Osteoblast (primary cell): ENCODE measurements around the gene ASB2. TPM values are rescaled to one million over a fixed set of nuclear protein-coding genes. Genes with fewer than 3 reads are reported as not detected.

ENCODE experiments used
- DNase-seq: peaks from one replicate; pipeline ENCODE4 v3.0.0; 2011; ENCODE audit warnings: low spot score, mixed read lengths; ENCODE audit not compliant: insufficient read length; ENCODE audit errors: missing footprints
- H2AFZ ChIP-seq: 2 replicates; pipeline ENCODE4 v1.6.0; 2011; ENCODE audit warnings: mild to moderate bottlenecking, low read length
- H3K27ac ChIP-seq: 2 replicates; pipeline ENCODE4 v1.5.1; 2011; ENCODE audit warnings: mild to moderate bottlenecking, low read depth, low read length, moderate library complexity
- H3K27me3 ChIP-seq: 2 replicates; pipeline ENCODE4 v1.6.0; 2012; ENCODE audit warnings: mild to moderate bottlenecking, control low read depth, inconsistent platforms, low read length, moderate library complexity; ENCODE audit not compliant: insufficient read depth
- H3K36me3 ChIP-seq: 2 replicates; pipeline ENCODE4 v1.5.1; 2011; ENCODE audit warnings: mild to moderate bottlenecking, low read length, control low read depth, moderate library complexity; ENCODE audit not compliant: insufficient read depth
- H3K4me1 ChIP-seq: 2 replicates; pipeline ENCODE4 v1.5.1; 2011; ENCODE audit warnings: mild to moderate bottlenecking, low read length, control low read depth, moderate library complexity; ENCODE audit not compliant: insufficient read depth
- H3K4me2 ChIP-seq: 2 replicates; pipeline ENCODE4 v1.6.0; 2011; ENCODE audit warnings: mild to moderate bottlenecking, low read length; ENCODE audit not compliant: insufficient read depth
- H3K4me3 ChIP-seq: fragments of 200-600 bp; sonication (generic); 3 replicates; pipeline ENCODE4 v1.5.1; 2012; ENCODE audit warnings: mild to moderate bottlenecking, low read length, inconsistent platforms; ENCODE audit not compliant: insufficient read depth
- H3K79me2 ChIP-seq: 2 replicates; pipeline ENCODE4 v1.6.0; 2012; ENCODE audit warnings: mild to moderate bottlenecking, low read length, control low read depth, inconsistent platforms; ENCODE audit not compliant: insufficient read depth
- H3K9me3 ChIP-seq: 2 replicates; pipeline ENCODE4 v1.5.1; 2011; ENCODE audit warnings: low read depth, low read length, control low read depth
- H4K20me1 ChIP-seq: 2 replicates; pipeline ENCODE4 v1.6.0; 2012; ENCODE audit warnings: mild to moderate bottlenecking, low read length, control low read depth; ENCODE audit not compliant: insufficient read depth
- total RNA-seq: library from RNA; depleted of rRNA; stranded (reverse); fragments of >200 nt; gene quantifications from 2 replicates; pipeline ENCODE4 v1.2.3, GENCODE V29; 2012
- TF ChIP-seq, protein P1 (sequence below): IDR thresholded peaks from 2 replicates; pipeline ENCODE4 v1.5.1; 2011; ENCODE audit warnings: mild to moderate bottlenecking, low read depth, low read length, moderate library complexity; ENCODE audit errors: extremely low read depth

The ASB2 gene
- total RNA-seq, 1 donor = 1.1 TPM

DNA sequence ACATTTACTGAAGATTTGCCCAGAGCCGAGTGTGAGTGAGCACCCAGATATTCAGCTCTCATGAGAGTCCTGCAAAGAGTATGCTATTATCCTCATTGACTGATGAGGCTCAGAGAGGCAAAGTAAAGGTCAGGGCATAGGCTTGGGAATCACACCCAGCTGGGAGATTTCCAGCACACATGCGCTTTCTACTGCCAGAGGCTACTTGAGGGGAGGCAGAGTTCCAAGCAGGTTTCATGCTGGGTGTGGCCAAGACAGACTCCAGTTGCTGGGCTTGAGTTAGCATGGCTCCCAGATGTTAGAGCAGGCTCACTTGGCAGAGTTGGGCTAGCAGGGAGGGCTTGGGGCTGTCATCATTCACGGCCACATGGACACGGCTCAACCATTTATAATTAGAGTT, 63.6 kb downstream of the ASB2 start:
- H2AFZ ChIP-seq = no peak overlapping the region

DNA sequence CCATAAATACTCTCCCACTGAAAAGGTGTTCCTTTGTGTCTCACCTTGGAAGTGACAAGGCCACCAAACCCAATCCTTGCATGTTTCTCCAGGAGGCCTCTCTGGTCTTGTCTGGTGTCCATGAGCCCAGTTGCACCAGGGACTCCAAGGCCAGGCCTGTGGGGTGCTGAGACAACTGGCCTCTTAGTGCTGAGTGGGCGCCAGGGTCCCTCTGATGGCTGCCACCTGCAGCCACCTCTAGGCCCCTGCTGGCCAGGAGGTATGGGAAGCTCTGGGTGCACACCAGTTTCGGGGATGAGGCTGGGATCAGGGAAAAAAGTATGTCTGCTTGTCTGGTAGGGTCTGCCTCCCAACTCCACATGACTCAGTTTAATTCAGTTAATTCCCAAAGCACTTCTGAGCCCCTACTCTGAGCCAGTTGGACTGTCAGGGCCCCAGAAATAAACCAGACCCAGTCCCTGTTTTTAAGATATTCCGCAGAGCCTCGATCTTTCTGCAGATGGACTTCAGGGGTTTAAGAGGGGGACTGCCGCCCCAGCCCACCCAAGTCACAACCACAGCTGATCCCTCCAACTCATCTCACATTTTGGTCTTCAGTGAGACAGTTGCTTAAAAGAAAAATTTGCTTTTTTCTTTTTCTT, 64.3 kb downstream of the ASB2 start:
- Histone ChIP-seq H3K9me3 (no peaks in the 10 kb centered on the region), H3K79me2 (no peaks in the 10 kb centered on the region), H3K27me3 (no peaks in the 10 kb centered on the region), H3K4me2 (no peak overlapping the region), H4K20me1 (no peaks in the 10 kb centered on the region), H3K27ac (no peak overlapping the region), H2AFZ (no peak overlapping the region), H3K4me1 (no peaks in the 10 kb centered on the region), H3K36me3 (no peaks in the 10 kb centered on the region), H3K4me3 (no peak overlapping the region)
- no peak for DNase-seq
- TF ChIP-seq, protein P1, sequence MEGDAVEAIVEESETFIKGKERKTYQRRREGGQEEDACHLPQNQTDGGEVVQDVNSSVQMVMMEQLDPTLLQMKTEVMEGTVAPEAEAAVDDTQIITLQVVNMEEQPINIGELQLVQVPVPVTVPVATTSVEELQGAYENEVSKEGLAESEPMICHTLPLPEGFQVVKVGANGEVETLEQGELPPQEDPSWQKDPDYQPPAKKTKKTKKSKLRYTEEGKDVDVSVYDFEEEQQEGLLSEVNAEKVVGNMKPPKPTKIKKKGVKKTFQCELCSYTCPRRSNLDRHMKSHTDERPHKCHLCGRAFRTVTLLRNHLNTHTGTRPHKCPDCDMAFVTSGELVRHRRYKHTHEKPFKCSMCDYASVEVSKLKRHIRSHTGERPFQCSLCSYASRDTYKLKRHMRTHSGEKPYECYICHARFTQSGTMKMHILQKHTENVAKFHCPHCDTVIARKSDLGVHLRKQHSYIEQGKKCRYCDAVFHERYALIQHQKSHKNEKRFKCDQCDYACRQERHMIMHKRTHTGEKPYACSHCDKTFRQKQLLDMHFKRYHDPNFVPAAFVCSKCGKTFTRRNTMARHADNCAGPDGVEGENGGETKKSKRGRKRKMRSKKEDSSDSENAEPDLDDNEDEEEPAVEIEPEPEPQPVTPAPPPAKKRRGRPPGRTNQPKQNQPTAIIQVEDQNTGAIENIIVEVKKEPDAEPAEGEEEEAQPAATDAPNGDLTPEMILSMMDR = no peak

More for the DNA sequence above, 63.6 kb downstream of the ASB2 start:
- TF ChIP-seq, protein P1 = no peak
- Histone ChIP-seq H3K4me2 (no peak overlapping the region), H3K36me3 (no peaks in the 10 kb centered on the region), H3K4me3 (no peak overlapping the region), H3K4me1 (no peaks in the 10 kb centered on the region), H3K9me3 (no peaks in the 10 kb centered on the region), H4K20me1 (no peaks in the 10 kb centered on the region), H3K27me3 (no peaks in the 10 kb centered on the region), H3K27ac (no peak overlapping the region), H3K79me2 (no peaks in the 10 kb centered on the region)
- no peak for DNase-seq

DNA sequence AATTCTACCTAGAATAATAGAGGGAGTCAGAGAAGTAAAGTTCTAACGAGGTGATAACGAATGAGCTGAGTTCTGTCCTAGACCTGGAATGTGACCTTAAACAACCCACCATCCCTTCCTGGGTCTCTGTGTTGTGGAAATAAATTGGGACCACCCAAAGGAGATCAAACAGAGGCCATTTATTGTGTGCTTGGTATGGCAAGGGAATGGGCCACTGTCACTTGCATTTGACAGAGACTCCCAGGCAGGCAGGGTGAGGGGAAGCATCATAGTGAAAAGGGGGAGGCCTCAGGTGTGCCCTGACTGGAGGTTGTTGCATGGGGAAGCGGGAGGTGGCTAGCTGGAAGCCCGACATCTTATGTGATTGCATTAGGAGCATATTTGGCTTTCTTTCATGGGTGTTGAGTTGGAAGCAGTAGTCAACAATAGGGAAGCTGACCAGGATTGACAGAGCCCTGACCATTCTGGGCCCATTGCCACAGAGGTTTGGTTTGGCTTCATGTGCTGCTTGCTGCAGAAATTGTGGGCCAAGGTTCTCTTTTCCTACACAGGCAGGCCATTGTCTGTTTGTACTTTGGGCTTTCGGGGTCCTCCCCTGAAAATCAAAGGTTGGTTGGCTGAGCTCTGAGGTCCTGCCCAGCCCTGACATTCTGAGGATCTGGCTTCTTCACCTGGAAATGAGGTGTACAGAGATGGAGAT, 66.8 kb downstream of the ASB2 start:
- no peak overlapping the region for H3K4me2 ChIP-seq

More for the DNA sequence above, 66.8 kb downstream of the ASB2 start:
- no peaks in the 10 kb centered on the region for H3K36me3 ChIP-seq
- no peaks in the 10 kb centered on the region for H3K9me3 ChIP-seq
- H3K27ac ChIP-seq = no peak overlapping the region
- no peak overlapping the region for H3K4me3 ChIP-seq
- TF ChIP-seq, protein P1 = no peak
- no peaks in the 10 kb centered on the region for H3K27me3 ChIP-seq
- DNase-seq = no peak
- H2AFZ ChIP-seq = no peak overlapping the region
- no peaks in the 10 kb centered on the region for H4K20me1 ChIP-seq
- no peaks in the 10 kb centered on the region for H3K4me1 ChIP-seq
- H3K79me2 ChIP-seq = no peaks in the 10 kb centered on the region
